HepG2 (cell line): ENCODE measurements around the gene CAMK4. TPM values are rescaled to one million over a fixed set of nuclear protein-coding genes. Genes with fewer than 3 reads are reported as not detected.
A peak's percentile ranks its signal among the peaks of the same experiment; 100 is the strongest.

Experiments
- CCAR2 ChIP-seq: fragments of 200-400 bp; formaldehyde crosslinking; optimal IDR thresholded peaks from 2 replicates; pipeline ENCODE3; 2018; ENCODE audit warnings: low read depth, mild to moderate bottlenecking, low read length, moderate library complexity
- DNMT1 ChIP-seq: sonication (generic); formaldehyde crosslinking; IDR thresholded peaks from 2 replicates; pipeline ENCODE4 v1.5.1; 2020; ENCODE audit warnings: mild to moderate bottlenecking, missing genetic modification reagents
- FOSL1 ChIP-seq: sonication (generic); formaldehyde crosslinking; IDR thresholded peaks from 2 replicates; pipeline ENCODE4 v1.9.0; 2021; ENCODE audit warnings: missing genetic modification reagents, borderline replicate concordance
- FOXA3 ChIP-seq: IDR thresholded peaks from 2 replicates; pipeline ENCODE4 v1.6.1; 2016; ENCODE audit warnings: missing genetic modification reagents, missing compliant biosample characterization
- FOXJ3 ChIP-seq: sonication (generic); formaldehyde crosslinking; IDR thresholded peaks from 2 replicates; pipeline ENCODE4 v1.4.0; 2020; ENCODE audit warnings: missing genetic modification reagents, mild to moderate bottlenecking, borderline replicate concordance
- GATAD2A ChIP-seq: IDR thresholded peaks from 2 replicates; pipeline ENCODE4 v1.6.1; 2016
- HES4 ChIP-seq: sonication (generic); formaldehyde crosslinking; IDR thresholded peaks from 2 replicates; pipeline ENCODE4 v1.9.0; 2021; ENCODE audit warnings: mild to moderate bottlenecking, missing genetic modification reagents, borderline replicate concordance
- KMT2B ChIP-seq: IDR thresholded peaks from 2 replicates; pipeline ENCODE4 v1.6.1; 2016; ENCODE audit warnings: missing genetic modification reagents, missing compliant biosample characterization
- MYC ChIP-seq: sonication (generic); formaldehyde crosslinking; IDR thresholded peaks from 2 replicates; pipeline ENCODE4 v1.9.0; 2021; ENCODE audit warnings: missing genetic modification reagents, borderline replicate concordance
- SALL2 ChIP-seq: sonication (generic); formaldehyde crosslinking; IDR thresholded peaks from 2 replicates; pipeline ENCODE4 v1.8.1; 2023; ENCODE audit warnings: mild to moderate bottlenecking, missing genetic modification reagents, inconsistent platforms
- TBX2 ChIP-seq: sonication (generic); formaldehyde crosslinking; IDR thresholded peaks from 2 replicates; pipeline ENCODE4 v1.5.0; 2020; ENCODE audit warnings: missing genetic modification reagents, mild to moderate bottlenecking, borderline replicate concordance
- TCF12 ChIP-seq, 2 experiments: fragments of 450-650 bp in 1 of 2; sonication (generic) in 1 of 2; formaldehyde crosslinking in 1 of 2; IDR thresholded peaks; 2 replicates each; pipeline versions ENCODE4 v1.6.1 to v1.8.0; 2017 to 2022; ENCODE audit warnings: antibody characterized with exemption in 1 of 2, mild to moderate bottlenecking in 1 of 2, missing genetic modification reagents in 1 of 2, moderate library complexity in 1 of 2
- ZNF572 ChIP-seq: sonication (generic); formaldehyde crosslinking; IDR thresholded peaks from 2 replicates; pipeline ENCODE4 v1.5.1; 2020; ENCODE audit warnings: mild to moderate bottlenecking, missing genetic modification reagents
- ZNF776 ChIP-seq: sonication (generic); formaldehyde crosslinking; IDR thresholded peaks from 2 replicates; pipeline ENCODE4 v1.4.0; 2020; ENCODE audit warnings: mild to moderate bottlenecking, missing genetic modification reagents
- polyA plus RNA-seq, 8 experiments: library from polyadenylated mRNA; depleted of rRNA in 3 of 8; stranded (reverse) in 7 of 8; unstranded in 1 of 8; fragments of >200 nt; fragmentation: Illumina TruSeq in 4 of 8; extraction: Trizol in 4 of 8; gene quantifications; 2 replicates each; pipeline versions ENCODE4 v1.2.1 to v1.2.3, GENCODE V29; 2011 to 2016; ENCODE audit warnings: low read depth in 4 of 8, missing spikeins in 1 of 8, mixed read lengths in 1 of 8; ENCODE audit not compliant: insufficient read depth in 1 of 8
- total RNA-seq, 5 experiments: library from RNA; depleted of rRNA; stranded (reverse); fragments of >200 nt; fragmentation: Illumina TruSeq; extraction: Trizol; gene quantifications; 2 replicates each; pipeline ENCODE4 v1.2.3, GENCODE V29; 2016; ENCODE audit warnings: low read depth in 1 of 5
- TF ChIP-seq, protein P1 (sequence below): sonication (generic); formaldehyde crosslinking; IDR thresholded peaks from 2 replicates; pipeline ENCODE4 v1.9.0; 2021; ENCODE audit warnings: missing genetic modification reagents, borderline replicate concordance
- TF ChIP-seq, protein P2 (sequence below): sonication (generic); formaldehyde crosslinking; IDR thresholded peaks from 2 replicates; pipeline ENCODE4 v1.4.0; 2020; ENCODE audit warnings: mild to moderate bottlenecking, low read depth, missing genetic modification reagents
- TF ChIP-seq, protein P3 (sequence below): sonication (generic); formaldehyde crosslinking; IDR thresholded peaks from 2 replicates; pipeline ENCODE4 v1.4.0; 2020; ENCODE audit warnings: missing genetic modification reagents
- TF ChIP-seq, protein P4 (sequence below): sonication (generic); formaldehyde crosslinking; IDR thresholded peaks from 2 replicates; pipeline ENCODE4 v1.4.0; 2020; ENCODE audit warnings: missing genetic modification reagents

Gene CAMK4
- total and polyA plus RNA-seq, 2 of the 13 experiments (the other 11 are each of a cell fraction or from before 2014, with no cell fraction given): not detected

DNA sequence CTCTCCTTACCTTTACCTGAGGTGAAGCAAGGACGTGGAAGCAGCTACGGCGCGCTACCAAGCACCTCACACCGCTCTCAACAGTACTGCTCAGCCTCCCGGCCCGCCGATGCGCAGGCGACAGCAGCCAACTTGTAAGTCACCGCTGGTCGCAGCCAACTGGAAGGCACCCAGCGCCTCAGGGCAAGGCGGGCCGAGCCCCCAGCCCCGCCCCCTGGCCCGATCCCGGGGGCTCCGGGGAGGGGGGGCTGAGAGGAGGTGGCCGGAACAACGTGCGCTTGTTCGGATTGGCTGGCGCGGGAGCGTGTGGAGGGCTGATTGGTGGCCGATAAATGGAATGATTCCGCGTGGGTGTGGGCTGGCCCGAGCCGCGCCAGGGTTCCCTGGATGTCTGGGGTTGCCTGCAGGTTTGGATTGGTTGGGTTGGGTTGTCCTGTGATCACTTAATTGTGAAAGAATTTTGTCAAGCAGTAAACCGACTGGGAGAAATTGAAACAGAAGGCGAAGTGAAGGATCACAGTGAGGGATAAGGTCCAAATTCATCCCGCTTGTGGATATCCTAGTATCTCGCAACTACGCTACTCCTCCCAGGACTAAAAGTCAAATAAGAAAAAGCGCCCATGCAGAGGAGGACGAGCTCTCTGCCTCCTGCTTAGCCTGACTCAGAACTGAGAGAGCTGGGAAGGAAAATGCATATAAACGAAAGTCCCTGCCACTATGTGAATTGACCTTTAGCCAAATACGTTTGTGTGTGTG is 288.4 kb downstream of the CAMK4 start, which contains the start of gene STARD4 (continued):
- TF ChIP-seq, protein P1, sequence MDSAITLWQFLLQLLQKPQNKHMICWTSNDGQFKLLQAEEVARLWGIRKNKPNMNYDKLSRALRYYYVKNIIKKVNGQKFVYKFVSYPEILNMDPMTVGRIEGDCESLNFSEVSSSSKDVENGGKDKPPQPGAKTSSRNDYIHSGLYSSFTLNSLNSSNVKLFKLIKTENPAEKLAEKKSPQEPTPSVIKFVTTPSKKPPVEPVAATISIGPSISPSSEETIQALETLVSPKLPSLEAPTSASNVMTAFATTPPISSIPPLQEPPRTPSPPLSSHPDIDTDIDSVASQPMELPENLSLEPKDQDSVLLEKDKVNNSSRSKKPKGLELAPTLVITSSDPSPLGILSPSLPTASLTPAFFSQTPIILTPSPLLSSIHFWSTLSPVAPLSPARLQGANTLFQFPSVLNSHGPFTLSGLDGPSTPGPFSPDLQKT (CRISPR knock-in tag): no peak
- TF ChIP-seq TCF12 (IDR thresholded peaks at IDR 0.05): no peak
- TF ChIP-seq TCF12 (CRISPR knock-in tag; IDR thresholded peaks at IDR 0.05): no peak
- TF ChIP-seq, protein P2, sequence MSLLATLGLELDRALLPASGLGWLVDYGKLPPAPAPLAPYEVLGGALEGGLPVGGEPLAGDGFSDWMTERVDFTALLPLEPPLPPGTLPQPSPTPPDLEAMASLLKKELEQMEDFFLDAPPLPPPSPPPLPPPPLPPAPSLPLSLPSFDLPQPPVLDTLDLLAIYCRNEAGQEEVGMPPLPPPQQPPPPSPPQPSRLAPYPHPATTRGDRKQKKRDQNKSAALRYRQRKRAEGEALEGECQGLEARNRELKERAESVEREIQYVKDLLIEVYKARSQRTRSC (CRISPR knock-in tag): no peak
- no peak; the same call in 1 of the 2 replicates for TF ChIP-seq MYC (CRISPR knock-in tag)
- TF ChIP-seq KMT2B (CRISPR knock-in tag): peak; percentile 72; the same call in 1 of the 2 replicates
- peak; percentile 20; the same call in 1 of the 2 replicates for TF ChIP-seq HES4
- TF ChIP-seq GATAD2A (CRISPR knock-in tag): 0 out of 2 replicates have a peak, but pooled peaks have one; percentile 46
- TF ChIP-seq ZNF572: 0 out of 2 replicates have a peak, but pooled peaks have one; percentile 11
- TF ChIP-seq TBX2: peak; percentile 78; the same call in 1 of the 2 replicates
- no peak for TF ChIP-seq ZNF776 (CRISPR knock-in tag)
- peak; percentile 57 for TF ChIP-seq SALL2 (CRISPR knock-in tag)
- TF ChIP-seq FOXJ3: peak; percentile 69; the same call in 1 of the 2 replicates
- TF ChIP-seq, protein P3, sequence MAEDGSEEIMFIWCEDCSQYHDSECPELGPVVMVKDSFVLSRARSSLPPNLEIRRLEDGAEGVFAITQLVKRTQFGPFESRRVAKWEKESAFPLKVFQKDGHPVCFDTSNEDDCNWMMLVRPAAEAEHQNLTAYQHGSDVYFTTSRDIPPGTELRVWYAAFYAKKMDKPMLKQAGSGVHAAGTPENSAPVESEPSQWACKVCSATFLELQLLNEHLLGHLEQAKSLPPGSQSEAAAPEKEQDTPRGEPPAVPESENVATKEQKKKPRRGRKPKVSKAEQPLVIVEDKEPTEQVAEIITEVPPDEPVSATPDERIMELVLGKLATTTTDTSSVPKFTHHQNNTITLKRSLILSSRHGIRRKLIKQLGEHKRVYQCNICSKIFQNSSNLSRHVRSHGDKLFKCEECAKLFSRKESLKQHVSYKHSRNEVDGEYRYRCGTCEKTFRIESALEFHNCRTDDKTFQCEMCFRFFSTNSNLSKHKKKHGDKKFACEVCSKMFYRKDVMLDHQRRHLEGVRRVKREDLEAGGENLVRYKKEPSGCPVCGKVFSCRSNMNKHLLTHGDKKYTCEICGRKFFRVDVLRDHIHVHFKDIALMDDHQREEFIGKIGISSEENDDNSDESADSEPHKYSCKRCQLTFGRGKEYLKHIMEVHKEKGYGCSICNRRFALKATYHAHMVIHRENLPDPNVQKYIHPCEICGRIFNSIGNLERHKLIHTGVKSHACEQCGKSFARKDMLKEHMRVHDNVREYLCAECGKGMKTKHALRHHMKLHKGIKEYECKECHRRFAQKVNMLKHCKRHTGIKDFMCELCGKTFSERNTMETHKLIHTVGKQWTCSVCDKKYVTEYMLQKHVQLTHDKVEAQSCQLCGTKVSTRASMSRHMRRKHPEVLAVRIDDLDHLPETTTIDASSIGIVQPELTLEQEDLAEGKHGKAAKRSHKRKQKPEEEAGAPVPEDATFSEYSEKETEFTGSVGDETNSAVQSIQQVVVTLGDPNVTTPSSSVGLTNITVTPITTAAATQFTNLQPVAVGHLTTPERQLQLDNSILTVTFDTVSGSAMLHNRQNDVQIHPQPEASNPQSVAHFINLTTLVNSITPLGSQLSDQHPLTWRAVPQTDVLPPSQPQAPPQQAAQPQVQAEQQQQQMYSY (CRISPR knock-in tag): peak; percentile 29; the same call in 1 of the 2 replicates
- TF ChIP-seq FOXA3 (CRISPR knock-in tag): no peak
- TF ChIP-seq FOSL1: no peak
- TF ChIP-seq CCAR2: no peak
- TF ChIP-seq DNMT1 (CRISPR knock-in tag): no peak
- TF ChIP-seq, protein P4, sequence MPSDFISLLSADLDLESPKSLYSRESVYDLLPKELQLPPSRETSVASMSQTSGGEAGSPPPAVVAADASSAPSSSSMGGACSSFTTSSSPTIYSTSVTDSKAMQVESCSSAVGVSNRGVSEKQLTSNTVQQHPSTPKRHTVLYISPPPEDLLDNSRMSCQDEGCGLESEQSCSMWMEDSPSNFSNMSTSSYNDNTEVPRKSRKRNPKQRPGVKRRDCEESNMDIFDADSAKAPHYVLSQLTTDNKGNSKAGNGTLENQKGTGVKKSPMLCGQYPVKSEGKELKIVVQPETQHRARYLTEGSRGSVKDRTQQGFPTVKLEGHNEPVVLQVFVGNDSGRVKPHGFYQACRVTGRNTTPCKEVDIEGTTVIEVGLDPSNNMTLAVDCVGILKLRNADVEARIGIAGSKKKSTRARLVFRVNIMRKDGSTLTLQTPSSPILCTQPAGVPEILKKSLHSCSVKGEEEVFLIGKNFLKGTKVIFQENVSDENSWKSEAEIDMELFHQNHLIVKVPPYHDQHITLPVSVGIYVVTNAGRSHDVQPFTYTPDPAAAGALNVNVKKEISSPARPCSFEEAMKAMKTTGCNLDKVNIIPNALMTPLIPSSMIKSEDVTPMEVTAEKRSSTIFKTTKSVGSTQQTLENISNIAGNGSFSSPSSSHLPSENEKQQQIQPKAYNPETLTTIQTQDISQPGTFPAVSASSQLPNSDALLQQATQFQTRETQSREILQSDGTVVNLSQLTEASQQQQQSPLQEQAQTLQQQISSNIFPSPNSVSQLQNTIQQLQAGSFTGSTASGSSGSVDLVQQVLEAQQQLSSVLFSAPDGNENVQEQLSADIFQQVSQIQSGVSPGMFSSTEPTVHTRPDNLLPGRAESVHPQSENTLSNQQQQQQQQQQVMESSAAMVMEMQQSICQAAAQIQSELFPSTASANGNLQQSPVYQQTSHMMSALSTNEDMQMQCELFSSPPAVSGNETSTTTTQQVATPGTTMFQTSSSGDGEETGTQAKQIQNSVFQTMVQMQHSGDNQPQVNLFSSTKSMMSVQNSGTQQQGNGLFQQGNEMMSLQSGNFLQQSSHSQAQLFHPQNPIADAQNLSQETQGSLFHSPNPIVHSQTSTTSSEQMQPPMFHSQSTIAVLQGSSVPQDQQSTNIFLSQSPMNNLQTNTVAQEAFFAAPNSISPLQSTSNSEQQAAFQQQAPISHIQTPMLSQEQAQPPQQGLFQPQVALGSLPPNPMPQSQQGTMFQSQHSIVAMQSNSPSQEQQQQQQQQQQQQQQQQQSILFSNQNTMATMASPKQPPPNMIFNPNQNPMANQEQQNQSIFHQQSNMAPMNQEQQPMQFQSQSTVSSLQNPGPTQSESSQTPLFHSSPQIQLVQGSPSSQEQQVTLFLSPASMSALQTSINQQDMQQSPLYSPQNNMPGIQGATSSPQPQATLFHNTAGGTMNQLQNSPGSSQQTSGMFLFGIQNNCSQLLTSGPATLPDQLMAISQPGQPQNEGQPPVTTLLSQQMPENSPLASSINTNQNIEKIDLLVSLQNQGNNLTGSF: no peak; the same call in 1 of the 2 replicates
